SK-N-SH (cell line): ENCODE results near the gene IRF2BP1.

ENCODE experiments used
- EP300 ChIP-seq, 2 experiments: IDR thresholded peaks; 2 replicates each; pipeline versions ENCODE4 v1.4.0 to v1.6.1; 2012; ENCODE audit warnings: borderline replicate concordance in 1 of 2, low read depth in 1 of 2, low read length in 1 of 2
- EZH2phosphoT487 ChIP-seq: fragments of 200-600 bp; sonication (generic); IDR thresholded peaks from 2 replicates; pipeline ENCODE4 v1.6.1; 2017; ENCODE audit warnings: low read depth, mixed run types, mild to moderate bottlenecking, antibody characterized with exemption, moderate library complexity, borderline replicate concordance
- FOXM1 ChIP-seq: IDR thresholded peaks from 2 replicates; pipeline ENCODE4 v1.4.0; 2012; ENCODE audit warnings: low read depth, mild to moderate bottlenecking
- GATA2 ChIP-seq: sonication (generic); formaldehyde crosslinking; IDR thresholded peaks from 2 replicates; pipeline ENCODE4 v1.5.0; 2020; ENCODE audit warnings: mild to moderate bottlenecking, missing genetic modification reagents
- NRF1 ChIP-seq: IDR thresholded peaks from 2 replicates; pipeline ENCODE4 v1.6.1; 2012; ENCODE audit warnings: low read depth, mild to moderate bottlenecking, low read length
- POLR2AphosphoS5 ChIP-seq: IDR thresholded peaks from 2 replicates; pipeline ENCODE4 v1.6.1; 2012; ENCODE audit warnings: low read depth, low read length
- REST ChIP-seq: IDR thresholded peaks from 2 replicates; pipeline ENCODE4 v1.6.1; 2012; ENCODE audit warnings: mild to moderate bottlenecking, low read depth, low read length, moderate library complexity
- SMC3 ChIP-seq: IDR thresholded peaks from 2 replicates; pipeline ENCODE4 v1.6.1; 2012; ENCODE audit warnings: low read depth, low read length, improper control_type of control experiment
- TAF1 ChIP-seq: IDR thresholded peaks from 2 replicates; pipeline ENCODE4 v1.6.1; 2012; ENCODE audit warnings: low read depth, mild to moderate bottlenecking, low read length, moderate library complexity, borderline replicate concordance
- YY1 ChIP-seq: IDR thresholded peaks from 2 replicates; pipeline ENCODE4 v1.4.0; 2012; ENCODE audit warnings: low read depth, mild to moderate bottlenecking
- TF ChIP-seq, protein P1 (sequence below): fragments of 200-600 bp; sonication (generic); IDR thresholded peaks from 2 replicates; pipeline ENCODE4 v1.6.1; 2017; ENCODE audit warnings: antibody characterized with exemption, mild to moderate bottlenecking, moderate library complexity
- TF ChIP-seq, protein P2 (sequence below): IDR thresholded peaks from 2 replicates; pipeline ENCODE4 v1.4.0; 2012; ENCODE audit warnings: low read depth, borderline replicate concordance
- TF ChIP-seq, protein P3 (sequence below): fragments of 150-350 bp; IDR thresholded peaks from 2 replicates; pipeline ENCODE4 v1.6.1; 2017; ENCODE audit warnings: antibody characterized with exemption, low read length, low read depth, borderline replicate concordance

- TF ChIP-seq, protein P1, sequence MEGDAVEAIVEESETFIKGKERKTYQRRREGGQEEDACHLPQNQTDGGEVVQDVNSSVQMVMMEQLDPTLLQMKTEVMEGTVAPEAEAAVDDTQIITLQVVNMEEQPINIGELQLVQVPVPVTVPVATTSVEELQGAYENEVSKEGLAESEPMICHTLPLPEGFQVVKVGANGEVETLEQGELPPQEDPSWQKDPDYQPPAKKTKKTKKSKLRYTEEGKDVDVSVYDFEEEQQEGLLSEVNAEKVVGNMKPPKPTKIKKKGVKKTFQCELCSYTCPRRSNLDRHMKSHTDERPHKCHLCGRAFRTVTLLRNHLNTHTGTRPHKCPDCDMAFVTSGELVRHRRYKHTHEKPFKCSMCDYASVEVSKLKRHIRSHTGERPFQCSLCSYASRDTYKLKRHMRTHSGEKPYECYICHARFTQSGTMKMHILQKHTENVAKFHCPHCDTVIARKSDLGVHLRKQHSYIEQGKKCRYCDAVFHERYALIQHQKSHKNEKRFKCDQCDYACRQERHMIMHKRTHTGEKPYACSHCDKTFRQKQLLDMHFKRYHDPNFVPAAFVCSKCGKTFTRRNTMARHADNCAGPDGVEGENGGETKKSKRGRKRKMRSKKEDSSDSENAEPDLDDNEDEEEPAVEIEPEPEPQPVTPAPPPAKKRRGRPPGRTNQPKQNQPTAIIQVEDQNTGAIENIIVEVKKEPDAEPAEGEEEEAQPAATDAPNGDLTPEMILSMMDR = no peak
- no peak for TF ChIP-seq EZH2phosphoT487
- TF ChIP-seq, protein P2, sequence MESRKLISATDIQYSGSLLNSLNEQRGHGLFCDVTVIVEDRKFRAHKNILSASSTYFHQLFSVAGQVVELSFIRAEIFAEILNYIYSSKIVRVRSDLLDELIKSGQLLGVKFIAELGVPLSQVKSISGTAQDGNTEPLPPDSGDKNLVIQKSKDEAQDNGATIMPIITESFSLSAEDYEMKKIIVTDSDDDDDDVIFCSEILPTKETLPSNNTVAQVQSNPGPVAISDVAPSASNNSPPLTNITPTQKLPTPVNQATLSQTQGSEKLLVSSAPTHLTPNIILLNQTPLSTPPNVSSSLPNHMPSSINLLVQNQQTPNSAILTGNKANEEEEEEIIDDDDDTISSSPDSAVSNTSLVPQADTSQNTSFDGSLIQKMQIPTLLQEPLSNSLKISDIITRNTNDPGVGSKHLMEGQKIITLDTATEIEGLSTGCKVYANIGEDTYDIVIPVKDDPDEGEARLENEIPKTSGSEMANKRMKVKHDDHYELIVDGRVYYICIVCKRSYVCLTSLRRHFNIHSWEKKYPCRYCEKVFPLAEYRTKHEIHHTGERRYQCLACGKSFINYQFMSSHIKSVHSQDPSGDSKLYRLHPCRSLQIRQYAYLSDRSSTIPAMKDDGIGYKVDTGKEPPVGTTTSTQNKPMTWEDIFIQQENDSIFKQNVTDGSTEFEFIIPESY = no peak
- TF ChIP-seq TAF1 = no peak
- no peak for TF ChIP-seq YY1
- TF ChIP-seq POLR2AphosphoS5 = no peak
- no peak for TF ChIP-seq SMC3
- TF ChIP-seq GATA2 (CRISPR knock-in tag) = no peak
- no peak for TF ChIP-seq REST
- no peak for TF ChIP-seq FOXM1
- no peak for TF ChIP-seq EP300 (IDR thresholded peaks at IDR 0.05; ENCODE audit: borderline replicate concordance in 1 of 2, low read depth in 1 of 2, low read length in 1 of 2)
- TF ChIP-seq, protein P3, sequence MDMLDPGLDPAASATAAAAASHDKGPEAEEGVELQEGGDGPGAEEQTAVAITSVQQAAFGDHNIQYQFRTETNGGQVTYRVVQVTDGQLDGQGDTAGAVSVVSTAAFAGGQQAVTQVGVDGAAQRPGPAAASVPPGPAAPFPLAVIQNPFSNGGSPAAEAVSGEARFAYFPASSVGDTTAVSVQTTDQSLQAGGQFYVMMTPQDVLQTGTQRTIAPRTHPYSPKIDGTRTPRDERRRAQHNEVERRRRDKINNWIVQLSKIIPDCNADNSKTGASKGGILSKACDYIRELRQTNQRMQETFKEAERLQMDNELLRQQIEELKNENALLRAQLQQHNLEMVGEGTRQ = no peak
- no peak for TF ChIP-seq NRF1
Observed at GRCh38 chr19:45878043-45878794, 7.7 kb downstream of the IRF2BP1 start.
